GM12892 (cell line): Measurements from ENCODE around the gene TRAP1.

ENCODE experiments used
- POLR2A ChIP-seq: IDR thresholded peaks from 2 replicates; pipeline ENCODE4 v1.6.1; 2011; ENCODE audit warnings: low read depth, low read length, control low read depth
- POLR2AphosphoS5 ChIP-seq: IDR thresholded peaks from 2 replicates; pipeline ENCODE4 v1.6.1; 2011; ENCODE audit warnings: low read depth, low read length, control low read depth

- no peak for TF ChIP-seq POLR2AphosphoS5
- TF ChIP-seq POLR2A: no peak
These were observed 3.1 kb upstream of the TRAP1 start for GRCh38 chr16:3720418-3720817.
